Gastrocnemius medialis (tissue), 4 donors: Measurements from ENCODE around the gene CCDC89.

Experiments
- POLR2A ChIP-seq, 2 donors: fragments of 450-650 bp; IDR thresholded peaks; one replicate each; pipeline ENCODE4 v1.6.1; 2017; ENCODE audit warnings: antibody characterized with exemption in 2 of 2, mild to moderate bottlenecking in 2 of 2, moderate library complexity in 2 of 2
- TF ChIP-seq, protein P1 (sequence below), 5 experiments: fragments of 450-650 bp in 3 of 5; fragments of 200-600 bp in 2 of 5; sonication (generic) in 2 of 5; IDR thresholded peaks in 4 of 5; conservative IDR thresholded peaks in 1 of 5; 1 replicate in 4 of 5; 2 replicates in 1 of 5; pipeline ENCODE4 v1.5.1; 2016 to 2019; ENCODE audit warnings: antibody characterized with exemption in 5 of 5, mild to moderate bottlenecking in 3 of 5, moderate library complexity in 3 of 5

DNA sequence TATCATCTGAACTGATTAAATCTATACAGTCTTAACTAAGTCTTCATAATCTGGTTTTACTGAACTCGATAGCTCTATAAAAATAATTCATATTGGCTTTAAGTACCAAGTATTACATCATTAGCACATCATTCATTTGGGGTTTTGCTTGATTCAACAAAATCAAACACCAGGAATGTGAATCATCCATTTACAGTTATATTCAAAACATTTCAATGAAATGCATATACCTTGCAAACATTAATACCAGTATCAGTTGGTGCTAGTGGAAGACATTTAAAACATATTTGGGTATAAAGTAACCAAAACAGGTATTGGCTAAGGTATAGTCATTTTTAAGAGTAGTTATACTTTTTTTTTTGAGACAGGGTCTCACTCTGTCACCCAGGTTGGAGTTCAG lies 12.2 kb upstream of the CCDC89 start:
- TF ChIP-seq, protein P1, sequence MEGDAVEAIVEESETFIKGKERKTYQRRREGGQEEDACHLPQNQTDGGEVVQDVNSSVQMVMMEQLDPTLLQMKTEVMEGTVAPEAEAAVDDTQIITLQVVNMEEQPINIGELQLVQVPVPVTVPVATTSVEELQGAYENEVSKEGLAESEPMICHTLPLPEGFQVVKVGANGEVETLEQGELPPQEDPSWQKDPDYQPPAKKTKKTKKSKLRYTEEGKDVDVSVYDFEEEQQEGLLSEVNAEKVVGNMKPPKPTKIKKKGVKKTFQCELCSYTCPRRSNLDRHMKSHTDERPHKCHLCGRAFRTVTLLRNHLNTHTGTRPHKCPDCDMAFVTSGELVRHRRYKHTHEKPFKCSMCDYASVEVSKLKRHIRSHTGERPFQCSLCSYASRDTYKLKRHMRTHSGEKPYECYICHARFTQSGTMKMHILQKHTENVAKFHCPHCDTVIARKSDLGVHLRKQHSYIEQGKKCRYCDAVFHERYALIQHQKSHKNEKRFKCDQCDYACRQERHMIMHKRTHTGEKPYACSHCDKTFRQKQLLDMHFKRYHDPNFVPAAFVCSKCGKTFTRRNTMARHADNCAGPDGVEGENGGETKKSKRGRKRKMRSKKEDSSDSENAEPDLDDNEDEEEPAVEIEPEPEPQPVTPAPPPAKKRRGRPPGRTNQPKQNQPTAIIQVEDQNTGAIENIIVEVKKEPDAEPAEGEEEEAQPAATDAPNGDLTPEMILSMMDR (IDR thresholded peaks at IDR 0.05 in 4 of 5, conservative IDR thresholded peaks at IDR 0.05 in 1 of 5) = no peak
- no peak for TF ChIP-seq POLR2A (IDR thresholded peaks at IDR 0.05)
